ENCODE results near the gene SLC12A7.

- TF ChIP-seq POLR2A (IDR thresholded peaks at IDR 0.05) (no peak), CTCF (IDR thresholded peaks at IDR 0.05) (no peak)
Observed at GRCh38 chr5:1161108-1161832, 49.4 kb upstream of the SLC12A7 start.
